ENCODE data around the gene SCN10A.

Gene SCN10A

GRCh38 chr3:38836561-38836960 lies 20.5 kb upstream of the SCN10A start:
- Mint-ChIP-seq H3K4me1 (peaks cover 8% of the 10 kb centered on the region), H3K9me3 (no peaks in the 10 kb centered on the region), H3K4me3 (no peak overlapping the region), H3K27me3 (ENCODE audit: low read depth, poor library complexity) (peaks cover 7% of the 10 kb centered on the region), H3K27ac (no peak overlapping the region), H3K36me3 (ENCODE audit: low read depth) (no peaks in the 10 kb centered on the region)
- TF ChIP-seq CTCF (IDR thresholded peaks at IDR 0.05) = no peak
- DNase-seq = no peak

- DNase-seq = no peak
- Mint-ChIP-seq H3K27ac (no peak overlapping the region), H3K4me1 (peaks cover 8% of the 10 kb centered on the region), H3K36me3 (ENCODE audit: low read depth) (no peaks in the 10 kb centered on the region), H3K4me3 (no peak overlapping the region), H3K27me3 (ENCODE audit: low read depth, poor library complexity) (peaks cover 7% of the 10 kb centered on the region), H3K9me3 (no peaks in the 10 kb centered on the region)
- TF ChIP-seq CTCF (IDR thresholded peaks at IDR 0.05) = no peak
These were observed 19.9 kb upstream of the SCN10A start for GRCh38 chr3:38835939-38836338.

- no peaks in the 10 kb centered on the region for H3K36me3 Mint-ChIP-seq (ENCODE audit: low read depth)
- no peak overlapping the region for H3K27ac Mint-ChIP-seq
- peaks cover 8% of the 10 kb centered on the region for H3K4me1 Mint-ChIP-seq
- TF ChIP-seq CTCF (IDR thresholded peaks at IDR 0.05) = no peak
- no peaks in the 10 kb centered on the region for H3K9me3 Mint-ChIP-seq
- DNase-seq = no peak
- H3K27me3 Mint-ChIP-seq (ENCODE audit: low read depth, poor library complexity) = peaks cover 6% of the 10 kb centered on the region
- H3K4me3 Mint-ChIP-seq = no peak overlapping the region
These were observed 18.7 kb upstream of the SCN10A start for GRCh38 chr3:38834717-38835116.

- Mint-ChIP-seq H3K4me3 (no peak overlapping the region), H3K4me1 (peaks cover 13% of the 10 kb centered on the region), H3K36me3 (ENCODE audit: low read depth) (no peaks in the 10 kb centered on the region), H3K27me3 (ENCODE audit: low read depth, poor library complexity) (peaks cover 4% of the 10 kb centered on the region), H3K9me3 (no peaks in the 10 kb centered on the region), H3K27ac (no peak overlapping the region)
- peak; percentile 54 for DNase-seq
- TF ChIP-seq CTCF (IDR thresholded peaks at IDR 0.05) = no peak
These were observed 18.1 kb upstream of the SCN10A start for GRCh38 chr3:38834110-38834509.

GRCh38 chr3:38829404-38829803 lies 13.4 kb upstream of the SCN10A start:
- no peak overlapping the region for H3K4me3 Mint-ChIP-seq
- TF ChIP-seq CTCF (IDR thresholded peaks at IDR 0.05) = no peak
- H3K27ac Mint-ChIP-seq = no peak overlapping the region
- H3K4me1 Mint-ChIP-seq = peaks cover 11% of the 10 kb centered on the region
- H3K36me3 Mint-ChIP-seq (ENCODE audit: low read depth) = no peaks in the 10 kb centered on the region
- H3K9me3 Mint-ChIP-seq = no peaks in the 10 kb centered on the region
- peak; percentile 7 for DNase-seq
- peaks cover 8% of the 10 kb centered on the region for H3K27me3 Mint-ChIP-seq (ENCODE audit: low read depth, poor library complexity)

GRCh38 chr3:38828681-38829080 lies 12.7 kb upstream of the SCN10A start:
- H3K4me3 Mint-ChIP-seq = no peak overlapping the region
- DNase-seq = no peak
- H3K4me1 Mint-ChIP-seq = peaks cover 12% of the 10 kb centered on the region
- H3K27ac Mint-ChIP-seq = no peak overlapping the region
- peaks cover 12% of the 10 kb centered on the region for H3K27me3 Mint-ChIP-seq (ENCODE audit: low read depth, poor library complexity)
- H3K36me3 Mint-ChIP-seq (ENCODE audit: low read depth) = no peaks in the 10 kb centered on the region
- no peak for TF ChIP-seq CTCF (IDR thresholded peaks at IDR 0.05)
- no peaks in the 10 kb centered on the region for H3K9me3 Mint-ChIP-seq

Measured in nephron progenitor cell (in vitro differentiated cells).